HG02623 (cell line): Measurements from ENCODE around the gene TMEM128.
"Not testable (repeated sequence)": the region's sequence is repeated elsewhere in the genome, so short reads cannot be mapped to it uniquely, and the experiment has no call there.

Source experiments
- ATAC-seq: cut with Tn5 transposase; IDR thresholded peaks from one replicate; pipeline ENCODE4 v1.9.1; 2021; ENCODE audit warnings: moderate library complexity; ENCODE audit not compliant: unreplicated experiment

Gene TMEM128

DNA sequence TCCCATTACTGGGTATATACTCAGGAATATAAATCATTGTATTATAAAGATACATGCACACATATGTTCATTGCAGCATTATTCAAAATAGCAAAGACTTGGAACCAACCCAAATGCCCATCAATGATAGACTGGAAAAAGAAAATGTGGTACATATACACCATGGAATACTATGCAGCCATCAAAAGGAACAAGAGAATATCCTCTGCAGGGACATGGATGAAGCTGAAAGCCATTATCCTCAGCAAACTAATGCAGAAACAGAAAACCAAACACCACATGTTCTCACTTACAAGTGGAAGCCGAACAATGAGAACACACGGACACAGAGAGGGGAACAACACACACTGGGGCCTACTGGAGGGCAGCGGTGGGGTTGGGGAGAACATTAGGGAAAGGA, 9.7 kb upstream of the TMEM128 start:
- not testable (repeated sequence) for ATAC-seq

DNA sequence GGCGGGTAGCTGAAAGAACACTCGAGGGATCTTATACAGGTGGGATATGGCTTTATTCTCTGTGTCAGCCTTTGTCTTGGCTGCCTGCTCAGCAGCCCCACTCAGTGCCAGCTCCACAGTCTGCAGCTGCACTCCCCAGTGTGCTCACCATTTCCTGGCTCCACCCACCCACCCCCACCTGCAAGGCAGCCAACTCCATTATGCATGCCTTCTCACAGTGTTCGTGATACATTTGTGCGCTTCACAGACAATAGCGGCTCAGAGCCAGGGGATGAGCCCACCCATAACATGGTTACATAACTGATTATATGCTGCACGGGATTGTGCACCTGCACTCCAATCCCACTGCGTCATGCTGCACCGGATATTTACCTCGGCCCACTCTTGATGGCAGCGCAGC, 8.8 kb upstream of the TMEM128 start:
- ATAC-seq, result no peak

DNA sequence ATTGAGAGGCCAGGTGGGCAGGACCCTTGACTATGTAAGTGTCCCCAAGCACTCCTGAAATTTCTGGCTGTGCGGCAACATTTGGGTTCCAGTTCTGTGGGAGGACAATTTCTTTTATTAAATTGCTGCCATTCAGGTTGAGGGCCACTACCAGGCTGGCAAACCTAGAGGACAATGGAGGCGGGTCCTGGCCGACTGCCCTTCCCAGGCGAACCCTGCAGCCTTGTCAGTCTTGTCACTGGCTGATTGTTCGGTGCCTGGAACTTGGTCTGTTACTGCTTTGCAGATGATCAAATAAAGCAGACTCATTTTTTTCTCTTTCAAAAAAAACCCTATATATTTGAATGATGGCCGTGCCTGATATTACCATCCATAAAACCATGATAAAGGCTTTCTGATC, 6.6 kb upstream of the TMEM128 start:
- no peak for ATAC-seq

GRCh38 chr4:4254199-4254598, 6.2 kb upstream of the TMEM128 start:
- no peak for ATAC-seq

DNA sequence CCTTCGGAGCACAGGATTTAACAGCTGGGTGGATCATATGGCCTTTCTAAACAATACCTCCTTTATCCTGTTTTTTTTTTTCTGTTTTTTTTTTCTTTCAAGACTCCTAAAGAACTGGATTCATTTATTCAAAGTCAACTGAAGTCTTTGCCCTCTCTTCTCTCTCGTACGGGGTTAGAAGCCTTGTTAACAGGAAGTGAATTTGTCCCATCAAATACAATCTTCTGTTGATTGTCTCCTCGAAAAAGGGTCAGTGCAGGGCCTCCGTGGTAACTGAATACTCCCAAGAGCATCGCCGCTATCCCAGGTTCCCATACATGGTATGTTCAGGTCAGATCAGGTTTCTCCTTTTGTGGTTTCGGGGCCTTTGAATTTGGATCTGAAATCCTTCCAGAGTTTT, 1.8 kb upstream of the TMEM128 start:
- ATAC-seq, result no peak

DNA sequence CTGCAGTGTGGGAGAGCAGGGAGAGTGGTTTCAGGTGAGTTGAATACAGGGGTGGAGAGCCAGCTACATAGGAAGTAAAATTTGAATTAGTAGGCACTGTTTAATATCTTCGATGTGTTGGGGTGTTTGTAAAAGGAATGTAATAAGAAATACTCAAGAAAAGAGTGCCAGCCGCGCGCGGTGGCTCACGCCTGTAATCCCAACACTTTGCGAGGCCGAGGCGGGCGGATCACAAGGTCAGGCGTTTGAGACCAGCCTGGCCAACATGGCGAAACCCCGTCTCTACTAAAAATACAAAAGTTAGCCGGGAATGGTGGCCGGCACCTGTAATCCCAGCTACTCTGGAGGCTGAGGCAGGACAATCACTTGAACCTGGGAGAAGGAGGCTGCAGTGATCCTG, 1.3 kb upstream of the TMEM128 start:
- ATAC-seq, result not testable (repeated sequence)

DNA sequence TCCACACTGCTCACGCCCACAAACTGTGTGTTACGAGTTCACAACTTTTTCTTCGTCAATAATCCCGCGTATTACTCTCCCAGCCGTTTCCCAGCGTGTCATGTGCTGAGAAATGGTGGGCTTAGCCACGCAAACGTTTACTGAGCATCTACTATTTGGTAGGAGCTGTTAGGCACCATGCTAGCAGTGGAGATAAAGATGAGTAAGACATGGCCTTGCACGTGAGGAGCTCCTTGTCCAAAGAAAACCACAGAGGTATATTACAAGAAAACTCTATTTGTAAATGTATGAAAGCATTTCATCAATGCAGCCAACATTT, 821 bp upstream of the TMEM128 start:
- no peak for ATAC-seq

DNA sequence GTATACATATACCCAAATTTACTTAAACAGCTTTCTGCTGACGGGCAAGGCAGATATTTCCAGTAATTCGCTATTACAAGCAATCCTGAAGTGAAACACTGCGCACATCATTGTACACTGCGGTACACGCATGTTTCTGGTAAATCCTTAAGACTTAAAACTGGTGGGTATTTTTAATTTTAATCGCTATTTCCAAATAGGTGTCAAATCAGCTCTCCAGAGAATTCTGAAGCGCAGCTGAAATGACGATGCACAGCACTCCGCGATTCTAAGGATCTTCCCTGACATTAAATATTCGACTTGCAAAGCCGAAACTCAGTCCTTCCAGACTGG, 361 bp downstream of the TMEM128 start:
- peak; percentile 2 for ATAC-seq

- no peak for ATAC-seq
These were observed 2.9 kb downstream of the TMEM128 start for GRCh38 chr4:4245172-4245571.

DNA sequence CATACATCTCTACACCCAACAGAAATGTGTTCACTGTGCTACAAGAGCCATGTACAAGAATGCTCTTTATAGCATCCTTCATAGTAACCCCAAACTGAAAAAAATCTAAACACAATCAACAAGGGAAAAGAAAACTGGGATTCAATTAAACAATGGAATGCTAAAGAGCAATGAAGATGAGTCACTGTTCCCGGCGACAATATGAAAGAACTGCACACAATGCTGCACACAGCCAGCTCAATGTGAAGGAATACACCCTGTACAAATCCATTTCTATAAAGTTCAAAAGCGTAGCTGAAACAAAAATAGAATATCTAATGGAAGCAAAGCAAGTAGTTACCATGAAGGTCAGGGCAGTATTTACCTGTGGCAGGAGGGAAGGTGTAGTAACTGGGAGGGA, 8.5 kb downstream of the TMEM128 start:
- ATAC-seq, result not testable (repeated sequence)

- no peak for ATAC-seq
These were observed 14.4 kb downstream of the TMEM128 start for GRCh38 chr4:4233610-4234009.

GRCh38 chr4:4228356-4228668, 19.7 kb downstream of the TMEM128 start:
- ATAC-seq, result no peak

DNA sequence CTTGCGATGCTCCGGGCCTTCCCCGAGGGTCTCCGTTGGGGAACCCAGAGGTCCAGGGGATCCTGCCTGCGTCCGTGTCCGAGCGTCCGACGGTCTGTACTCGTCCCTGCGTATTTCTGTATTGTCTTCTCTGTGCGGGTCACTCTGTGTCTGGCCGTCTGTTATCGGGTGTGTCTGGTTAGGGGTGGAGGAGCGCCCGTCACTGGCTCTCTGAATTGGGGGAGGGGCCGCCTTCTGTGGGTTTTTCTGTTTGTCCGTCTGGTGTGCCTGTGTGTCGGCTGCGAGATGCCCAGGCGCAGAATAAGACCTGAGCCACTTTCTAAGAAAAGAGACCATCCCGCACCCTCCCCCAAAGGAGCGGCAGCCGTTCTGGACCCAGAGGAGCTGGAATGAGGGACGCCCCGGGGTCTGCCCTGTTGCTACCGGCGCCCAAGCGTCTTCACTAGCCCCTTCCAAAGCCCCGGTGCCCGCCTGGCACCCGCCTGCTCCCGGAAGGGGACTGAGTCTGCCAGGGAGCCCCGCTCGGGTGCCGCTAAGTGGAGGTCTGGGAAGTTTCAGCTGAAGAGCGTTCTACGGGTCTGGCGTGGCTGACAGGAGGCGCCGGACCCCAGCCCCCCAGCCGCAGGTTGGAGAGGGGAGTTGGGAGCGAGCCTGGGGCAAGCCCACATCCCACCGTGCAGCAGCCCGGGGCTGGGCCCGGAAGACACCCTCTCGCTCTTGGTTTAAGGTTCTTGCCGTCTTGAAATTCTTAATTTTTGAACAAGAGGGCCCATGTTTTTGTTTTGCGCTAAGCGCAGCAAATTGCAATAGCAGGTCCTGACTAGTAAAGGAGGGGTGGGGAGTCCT, 20.3 kb downstream of the TMEM128 start:
- ATAC-seq, result no peak

GRCh38 chr4:4226606-4227438, 21.2 kb downstream of the TMEM128 start, which contains the start of gene OTOP1:
Gene OTOP1 (minus strand): TSS chr4:4226929. CDS start chr4:4226864, 65 bp downstream.
- no peak for ATAC-seq

GRCh38 chr4:4225915-4226605, 22.0 kb downstream of the TMEM128 start:
- ATAC-seq, result no peak

- no peak for ATAC-seq
These were observed 30.9 kb downstream of the TMEM128 start for GRCh38 chr4:4217113-4217512.

GRCh38 chr4:4216648-4217047, 31.4 kb downstream of the TMEM128 start:
- ATAC-seq, result no peak

DNA sequence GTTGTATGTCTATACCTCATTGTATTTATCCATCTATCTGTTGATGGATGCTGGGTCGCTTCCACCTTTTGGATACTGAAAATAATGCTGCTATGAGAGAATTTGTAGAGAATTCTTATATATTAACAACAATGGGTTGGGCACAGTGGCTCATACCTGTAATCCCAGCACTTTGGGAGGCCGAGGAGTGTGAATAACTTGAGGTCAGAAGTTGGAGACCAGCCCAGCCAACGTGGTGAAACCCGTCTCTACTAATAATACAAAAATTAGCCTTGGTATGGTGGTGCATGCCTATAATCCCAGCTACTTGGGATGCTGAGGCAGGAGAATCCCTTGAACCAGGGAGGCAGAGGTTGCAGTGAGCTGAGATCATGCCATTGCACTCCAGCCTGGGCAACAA, 34.3 kb downstream of the TMEM128 start:
- ATAC-seq, result not testable (repeated sequence)

GRCh38 chr4:4206204-4206603, 41.8 kb downstream of the TMEM128 start:
- ATAC-seq, result no peak

DNA sequence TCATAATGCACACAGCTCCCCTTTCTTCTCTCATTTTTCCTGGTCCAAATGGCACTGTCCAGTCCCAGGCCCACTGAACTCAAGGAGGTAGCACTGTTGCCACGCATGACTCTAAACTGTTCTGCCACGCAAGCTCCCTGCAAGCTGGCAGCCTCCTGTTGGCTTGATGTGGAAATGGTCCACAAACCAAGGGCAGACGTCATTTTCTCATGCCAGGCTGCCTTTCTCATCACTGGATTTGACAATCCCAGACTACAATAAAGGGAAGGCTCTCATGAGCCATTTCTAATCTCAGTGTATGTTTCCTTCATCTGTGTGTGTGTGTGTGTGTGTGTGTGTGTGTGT, 43.6 kb downstream of the TMEM128 start:
- ATAC-seq, result no peak

DNA sequence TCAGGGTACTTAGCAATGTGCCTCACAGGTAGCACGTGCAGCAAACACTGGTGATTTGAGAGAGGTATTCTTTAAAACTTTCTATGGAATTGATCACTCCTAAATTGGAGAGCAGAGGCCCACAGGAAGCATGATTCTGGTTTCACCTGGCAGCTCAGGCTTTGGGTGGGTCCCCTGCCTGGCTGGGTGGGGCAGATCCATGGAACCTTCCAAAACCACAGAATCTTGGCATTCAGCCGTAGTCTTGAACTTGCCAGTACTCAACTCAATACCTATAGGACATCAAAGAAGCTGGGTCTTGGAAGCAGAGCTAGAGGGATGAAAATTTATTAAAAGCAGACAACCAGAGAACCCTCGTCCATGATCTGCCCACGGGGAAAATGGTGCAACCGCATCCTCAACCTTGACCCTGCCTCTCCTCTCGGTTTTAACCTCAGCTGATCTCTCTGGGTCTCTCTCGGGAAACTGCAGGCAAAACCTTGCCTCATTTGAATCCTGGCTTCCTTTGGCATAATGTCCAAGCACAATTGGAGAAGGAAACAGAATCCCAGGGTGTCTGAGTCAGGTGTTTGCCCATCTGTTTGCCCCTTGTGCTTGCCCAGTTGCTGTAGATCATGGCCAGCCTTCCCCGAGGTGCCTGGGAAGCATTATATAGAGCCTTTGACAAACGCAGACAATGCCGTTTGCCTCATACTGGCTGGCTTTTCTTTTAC, 44.2 kb downstream of the TMEM128 start:
- ATAC-seq, result no peak
